ENCODE results near the gene INPPL1.

Gene INPPL1

GRCh38 chr11:72228844-72229231 lies 4.3 kb downstream of the INPPL1 start:
- Histone ChIP-seq H3K9ac (ENCODE audit: low read depth, low read length) (no peak overlapping the region), H3K4me1 (ENCODE audit: control insufficient read depth, insufficient read depth, low read length) (peaks cover 25% of the 10 kb centered on the region), H3K9me3 (replicated peaks; ENCODE audit: low read length) (no peaks in the 10 kb centered on the region), H3K36me3 (ENCODE audit: insufficient read depth, low read length) (peaks cover 71% of the 10 kb centered on the region), H3K4me2 (ENCODE audit: low read length) (no peak overlapping the region), H3K27me3 (ENCODE audit: control insufficient read depth, insufficient read depth, low read length) (no peaks in the 10 kb centered on the region), H3K4me3 (ENCODE audit: low read length) (no peak overlapping the region)

GRCh38 chr11:72229336-72229924 lies 4.9 kb downstream of the INPPL1 start:
- Histone ChIP-seq H3K9me3 (replicated peaks; ENCODE audit: low read length) (no peaks in the 10 kb centered on the region), H3K4me2 (ENCODE audit: low read length) (no peak overlapping the region), H3K27me3 (ENCODE audit: control insufficient read depth, insufficient read depth, low read length) (no peaks in the 10 kb centered on the region), H3K4me3 (ENCODE audit: low read length) (no peak overlapping the region), H3K4me1 (ENCODE audit: control insufficient read depth, insufficient read depth, low read length) (peaks cover 25% of the 10 kb centered on the region), H3K36me3 (ENCODE audit: insufficient read depth, low read length) (peaks cover 76% of the 10 kb centered on the region), H3K9ac (ENCODE audit: low read depth, low read length) (no peak overlapping the region)

DNA sequence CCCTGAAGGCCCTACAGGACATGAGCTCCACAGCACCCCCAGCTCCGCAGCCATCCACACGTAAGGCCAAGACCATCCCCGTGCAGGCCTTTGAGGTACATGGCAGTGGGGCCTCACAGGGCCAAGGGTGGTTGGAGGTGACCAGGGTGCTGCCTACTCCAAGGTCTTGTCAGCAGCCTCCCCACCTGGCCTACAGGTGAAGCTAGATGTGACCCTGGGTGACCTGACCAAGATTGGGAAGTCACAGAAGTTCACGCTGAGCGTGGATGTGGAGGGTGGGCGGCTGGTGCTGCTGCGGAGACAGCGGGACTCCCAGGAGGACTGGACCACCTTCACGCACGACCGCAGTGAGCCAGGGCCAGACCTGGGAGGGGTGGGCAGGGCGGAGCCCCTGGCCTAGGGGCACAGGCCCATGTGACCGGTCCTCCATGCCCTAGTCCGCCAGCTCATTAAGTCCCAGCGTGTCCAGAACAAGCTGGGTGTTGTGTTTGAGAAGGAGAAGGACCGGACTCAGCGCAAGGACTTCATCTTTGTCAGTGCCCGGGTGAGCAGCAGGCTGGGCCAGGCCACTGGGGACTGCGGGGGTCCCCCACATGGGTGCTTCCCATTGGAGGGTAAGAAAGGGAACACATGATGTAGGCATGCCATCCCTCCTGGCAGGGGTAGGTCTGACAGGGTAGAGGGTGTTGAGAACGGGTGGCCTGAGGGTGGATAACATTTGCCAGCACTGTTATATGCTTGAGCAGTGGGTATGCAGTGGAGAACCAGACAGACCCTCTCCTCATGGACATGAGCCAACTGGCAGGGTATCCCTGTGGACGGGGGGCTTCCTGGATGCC lies 5.6 kb downstream of the INPPL1 start:
- H3K9me3 ChIP-seq (replicated peaks; ENCODE audit: low read length): no peaks in the 10 kb centered on the region
- H3K4me3 ChIP-seq (ENCODE audit: low read length): no peak overlapping the region
- H3K9ac ChIP-seq (ENCODE audit: low read depth, low read length): no peak overlapping the region
- H3K4me2 ChIP-seq (ENCODE audit: low read length): no peak overlapping the region
- H3K4me1 ChIP-seq (ENCODE audit: control insufficient read depth, insufficient read depth, low read length): peaks cover 25% of the 10 kb centered on the region
- H3K36me3 ChIP-seq (ENCODE audit: insufficient read depth, low read length): peaks cover 84% of the 10 kb centered on the region
- H3K27me3 ChIP-seq (ENCODE audit: control insufficient read depth, insufficient read depth, low read length): no peaks in the 10 kb centered on the region

DNA sequence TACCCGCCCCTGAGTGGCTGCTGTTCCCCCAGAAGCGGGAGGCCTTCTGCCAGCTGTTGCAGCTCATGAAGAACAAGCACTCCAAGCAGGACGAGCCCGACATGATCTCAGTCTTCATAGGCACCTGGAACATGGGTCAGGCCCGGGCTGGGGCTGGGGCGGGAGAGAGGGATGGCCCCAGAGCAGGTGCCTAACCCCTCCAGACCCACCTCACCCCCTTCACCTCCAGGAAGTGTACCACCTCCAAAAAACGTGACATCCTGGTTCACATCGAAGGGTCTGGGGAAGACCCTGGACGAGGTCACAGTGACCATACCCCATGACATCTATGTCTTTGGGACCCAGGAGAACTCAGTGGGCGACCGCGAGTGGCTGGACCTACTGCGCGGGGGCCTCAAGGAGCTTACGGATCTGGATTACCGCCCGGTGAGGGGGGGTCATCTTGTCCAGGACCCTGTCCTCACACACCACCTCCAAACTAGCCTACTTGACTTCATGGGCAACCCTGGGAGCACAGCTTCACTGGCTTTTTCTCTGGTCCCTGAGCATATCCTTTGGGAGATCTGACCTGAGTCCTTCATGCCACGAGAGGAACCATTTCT lies 6.3 kb downstream of the INPPL1 start:
- Histone ChIP-seq H3K9me3 (replicated peaks; ENCODE audit: low read length) (no peaks in the 10 kb centered on the region), H3K4me3 (ENCODE audit: low read length) (no peak overlapping the region), H3K27me3 (ENCODE audit: control insufficient read depth, insufficient read depth, low read length) (no peaks in the 10 kb centered on the region), H3K4me1 (ENCODE audit: control insufficient read depth, insufficient read depth, low read length) (peaks cover 20% of the 10 kb centered on the region), H3K9ac (ENCODE audit: low read depth, low read length) (no peak overlapping the region), H3K4me2 (ENCODE audit: low read length) (no peak overlapping the region), H3K36me3 (ENCODE audit: insufficient read depth, low read length) (peaks cover 89% of the 10 kb centered on the region)

GRCh38 chr11:72231396-72232259 lies 7.1 kb downstream of the INPPL1 start:
- Histone ChIP-seq H3K9me3 (replicated peaks; ENCODE audit: low read length) (no peaks in the 10 kb centered on the region), H3K9ac (ENCODE audit: low read depth, low read length) (no peak overlapping the region), H3K4me1 (ENCODE audit: control insufficient read depth, insufficient read depth, low read length) (peaks cover 16% of the 10 kb centered on the region), H3K4me2 (ENCODE audit: low read length) (no peak overlapping the region), H3K36me3 (ENCODE audit: insufficient read depth, low read length) (peaks cover 96% of the 10 kb centered on the region), H3K4me3 (ENCODE audit: low read length) (no peak overlapping the region), H3K27me3 (ENCODE audit: control insufficient read depth, insufficient read depth, low read length) (no peaks in the 10 kb centered on the region)

GRCh38 chr11:72232260-72233055 lies 7.9 kb downstream of the INPPL1 start:
- no peaks in the 10 kb centered on the region for H3K9me3 ChIP-seq (replicated peaks; ENCODE audit: low read length)
- H3K36me3 ChIP-seq (ENCODE audit: insufficient read depth, low read length): peaks cover 98% of the 10 kb centered on the region
- H3K4me3 ChIP-seq (ENCODE audit: low read length): no peak overlapping the region
- H3K4me1 ChIP-seq (ENCODE audit: control insufficient read depth, insufficient read depth, low read length): peaks cover 8% of the 10 kb centered on the region
- no peak overlapping the region for H3K4me2 ChIP-seq (ENCODE audit: low read length)
- no peaks in the 10 kb centered on the region for H3K27me3 ChIP-seq (ENCODE audit: control insufficient read depth, insufficient read depth, low read length)
- H3K9ac ChIP-seq (ENCODE audit: low read depth, low read length): no peak overlapping the region

GRCh38 chr11:72233056-72233772 lies 8.6 kb downstream of the INPPL1 start:
- no peak overlapping the region for H3K4me2 ChIP-seq (ENCODE audit: low read length)
- no peaks in the 10 kb centered on the region for H3K9me3 ChIP-seq (replicated peaks; ENCODE audit: low read length)
- H3K4me3 ChIP-seq (ENCODE audit: low read length): no peak overlapping the region
- no peaks in the 10 kb centered on the region for H3K27me3 ChIP-seq (ENCODE audit: control insufficient read depth, insufficient read depth, low read length)
- H3K9ac ChIP-seq (ENCODE audit: low read depth, low read length): no peak overlapping the region
- peaks cover 96% of the 10 kb centered on the region for H3K36me3 ChIP-seq (ENCODE audit: insufficient read depth, low read length)
- peaks cover under 1% of the 10 kb centered on the region for H3K4me1 ChIP-seq (ENCODE audit: control insufficient read depth, insufficient read depth, low read length)

GRCh38 chr11:72233773-72234513 lies 9.4 kb downstream of the INPPL1 start:
- H3K9ac ChIP-seq (ENCODE audit: low read depth, low read length): no peak overlapping the region
- H3K9me3 ChIP-seq (replicated peaks; ENCODE audit: low read length): no peaks in the 10 kb centered on the region
- H3K36me3 ChIP-seq (ENCODE audit: insufficient read depth, low read length): peaks cover 96% of the 10 kb centered on the region
- no peak overlapping the region for H3K4me2 ChIP-seq (ENCODE audit: low read length)
- H3K4me3 ChIP-seq (ENCODE audit: low read length): no peak overlapping the region
- no peaks in the 10 kb centered on the region for H3K27me3 ChIP-seq (ENCODE audit: control insufficient read depth, insufficient read depth, low read length)
- peaks cover under 1% of the 10 kb centered on the region for H3K4me1 ChIP-seq (ENCODE audit: control insufficient read depth, insufficient read depth, low read length)

DNA sequence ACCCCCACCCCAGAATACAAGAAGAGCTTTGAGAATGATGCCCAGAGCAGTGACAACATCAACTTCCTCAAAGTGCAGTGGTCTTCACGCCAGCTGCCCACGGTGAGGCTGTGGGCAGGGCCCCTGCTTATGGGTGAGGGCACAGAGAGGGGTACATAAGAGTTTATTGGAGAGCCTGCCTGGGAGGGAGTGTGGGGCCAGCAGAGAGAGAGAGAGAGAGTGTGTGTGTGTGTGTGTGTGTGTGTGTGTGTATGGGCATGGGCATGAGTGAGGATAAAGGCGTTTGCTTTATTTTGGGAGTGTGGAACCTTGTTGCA lies 9.9 kb downstream of the INPPL1 start:
- H3K27me3 ChIP-seq (ENCODE audit: control insufficient read depth, insufficient read depth, low read length): peaks cover 1% of the 10 kb centered on the region
- H3K36me3 ChIP-seq (ENCODE audit: insufficient read depth, low read length): peaks cover 91% of the 10 kb centered on the region
- H3K4me3 ChIP-seq (ENCODE audit: low read length): no peak overlapping the region
- H3K9me3 ChIP-seq (replicated peaks; ENCODE audit: low read length): no peaks in the 10 kb centered on the region
- H3K4me1 ChIP-seq (ENCODE audit: control insufficient read depth, insufficient read depth, low read length): peaks cover 6% of the 10 kb centered on the region
- H3K4me2 ChIP-seq (ENCODE audit: low read length): no peak overlapping the region
- H3K9ac ChIP-seq (ENCODE audit: low read depth, low read length): no peak overlapping the region

DNA sequence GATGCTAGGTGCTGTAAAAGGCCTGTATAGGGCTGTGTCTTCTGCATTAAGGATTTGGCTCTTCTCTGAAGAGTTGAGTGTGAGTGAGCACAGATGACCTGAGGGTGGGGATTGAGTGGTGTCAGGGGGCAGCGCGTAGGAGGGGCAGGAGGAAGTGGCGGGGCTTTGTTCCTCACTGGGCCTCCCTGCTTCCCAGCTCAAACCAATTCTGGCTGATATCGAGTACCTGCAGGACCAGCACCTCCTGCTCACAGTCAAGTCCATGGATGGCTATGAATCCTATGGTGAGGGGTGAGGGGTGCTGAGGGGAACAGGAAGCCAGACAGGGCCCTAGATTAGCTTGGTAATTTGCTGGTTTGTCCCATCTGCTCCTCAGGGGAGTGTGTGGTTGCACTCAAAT lies 10.4 kb downstream of the INPPL1 start:
- H3K9ac ChIP-seq (ENCODE audit: low read depth, low read length): no peak overlapping the region

More for the DNA sequence above, 10.4 kb downstream of the INPPL1 start:
- no peaks in the 10 kb centered on the region for H3K9me3 ChIP-seq (replicated peaks; ENCODE audit: low read length)
- no peak overlapping the region for H3K4me3 ChIP-seq (ENCODE audit: low read length)
- H3K4me1 ChIP-seq (ENCODE audit: control insufficient read depth, insufficient read depth, low read length): peaks cover 10% of the 10 kb centered on the region
- H3K27me3 ChIP-seq (ENCODE audit: control insufficient read depth, insufficient read depth, low read length): peaks cover 4% of the 10 kb centered on the region
- H3K36me3 ChIP-seq (ENCODE audit: insufficient read depth, low read length): peaks cover 86% of the 10 kb centered on the region
- no peak overlapping the region for H3K4me2 ChIP-seq (ENCODE audit: low read length)

Data from skeletal muscle satellite cell (primary cell).